Measurements from ENCODE around the gene SOCS3. TPM values are rescaled to one million over a fixed set of nuclear protein-coding genes. Genes with fewer than 3 reads are reported as not detected.

Gene SOCS3
- total RNA-seq, 3 donors from 2014 or later (not counting 1 experiment from before 2014, with no cell fraction given): 39.0 to 47.9 (median 43.6) TPM

DNA sequence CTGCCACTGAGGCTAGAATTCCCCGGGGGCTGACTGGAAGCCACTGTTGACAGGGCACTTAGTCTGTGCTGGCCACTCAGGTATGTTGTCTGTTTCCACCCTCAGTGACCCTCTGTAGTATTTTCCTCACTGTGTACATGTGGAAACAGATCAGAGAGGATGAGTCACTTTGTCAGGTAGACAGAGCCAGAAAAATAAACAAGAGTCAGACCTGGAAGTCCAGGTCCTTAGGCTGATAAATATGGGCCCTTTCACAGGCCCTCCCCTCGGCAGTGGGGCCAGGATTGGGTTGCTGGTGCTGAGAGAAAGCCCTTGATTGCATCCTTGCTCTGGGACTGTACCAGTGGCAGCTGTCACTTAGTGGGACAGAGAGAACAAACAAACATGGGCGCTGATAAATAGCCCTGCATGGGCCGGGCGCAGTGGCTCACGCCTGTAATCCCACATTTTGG lies 39.8 kb upstream of the SOCS3 start:
- 83% methylated on average over 6 of the region's 6 CpGs for WGBS (ENCODE audit: insufficient coverage)
- Mint-ChIP-seq H3K36me3 (no peaks in the 10 kb centered on the region), H3K27me3 (ENCODE audit: low read depth in 2 of 2) (no peaks in the 10 kb centered on the region), H3K4me3 (no peak overlapping the region), H3K27ac (no peak overlapping the region), H3K9me3 (no peaks in the 10 kb centered on the region), H3K4me1 (peaks cover 0 to 10% of the 10 kb centered on the region in 2 donors)
- ATAC-seq: no peak
- Histone ChIP-seq H3K36me3 (ENCODE audit: control insufficient read depth, insufficient read depth, low read length) (peaks cover 76% of the 10 kb centered on the region), H3K4me3 (ENCODE audit: low read length) (no peak overlapping the region), H3K27ac (ENCODE audit: low read length) (no peak overlapping the region), H3K9me3 (ENCODE audit: control insufficient read depth, insufficient read depth, low read length) (no peaks in the 10 kb centered on the region), H3K27me3 (ENCODE audit: control insufficient read depth, insufficient read depth, low read length) (no peaks in the 10 kb centered on the region), H3K4me1 (ENCODE audit: control insufficient read depth, insufficient read depth, low read length) (no peaks in the 10 kb centered on the region)
- intact Hi-C loops (cut with micrococcal nuclease): no loop called here
- TF ChIP-seq, protein P1, sequence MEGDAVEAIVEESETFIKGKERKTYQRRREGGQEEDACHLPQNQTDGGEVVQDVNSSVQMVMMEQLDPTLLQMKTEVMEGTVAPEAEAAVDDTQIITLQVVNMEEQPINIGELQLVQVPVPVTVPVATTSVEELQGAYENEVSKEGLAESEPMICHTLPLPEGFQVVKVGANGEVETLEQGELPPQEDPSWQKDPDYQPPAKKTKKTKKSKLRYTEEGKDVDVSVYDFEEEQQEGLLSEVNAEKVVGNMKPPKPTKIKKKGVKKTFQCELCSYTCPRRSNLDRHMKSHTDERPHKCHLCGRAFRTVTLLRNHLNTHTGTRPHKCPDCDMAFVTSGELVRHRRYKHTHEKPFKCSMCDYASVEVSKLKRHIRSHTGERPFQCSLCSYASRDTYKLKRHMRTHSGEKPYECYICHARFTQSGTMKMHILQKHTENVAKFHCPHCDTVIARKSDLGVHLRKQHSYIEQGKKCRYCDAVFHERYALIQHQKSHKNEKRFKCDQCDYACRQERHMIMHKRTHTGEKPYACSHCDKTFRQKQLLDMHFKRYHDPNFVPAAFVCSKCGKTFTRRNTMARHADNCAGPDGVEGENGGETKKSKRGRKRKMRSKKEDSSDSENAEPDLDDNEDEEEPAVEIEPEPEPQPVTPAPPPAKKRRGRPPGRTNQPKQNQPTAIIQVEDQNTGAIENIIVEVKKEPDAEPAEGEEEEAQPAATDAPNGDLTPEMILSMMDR (IDR thresholded peaks at IDR 0.05): no peak
- DNase-seq: no peak

DNA sequence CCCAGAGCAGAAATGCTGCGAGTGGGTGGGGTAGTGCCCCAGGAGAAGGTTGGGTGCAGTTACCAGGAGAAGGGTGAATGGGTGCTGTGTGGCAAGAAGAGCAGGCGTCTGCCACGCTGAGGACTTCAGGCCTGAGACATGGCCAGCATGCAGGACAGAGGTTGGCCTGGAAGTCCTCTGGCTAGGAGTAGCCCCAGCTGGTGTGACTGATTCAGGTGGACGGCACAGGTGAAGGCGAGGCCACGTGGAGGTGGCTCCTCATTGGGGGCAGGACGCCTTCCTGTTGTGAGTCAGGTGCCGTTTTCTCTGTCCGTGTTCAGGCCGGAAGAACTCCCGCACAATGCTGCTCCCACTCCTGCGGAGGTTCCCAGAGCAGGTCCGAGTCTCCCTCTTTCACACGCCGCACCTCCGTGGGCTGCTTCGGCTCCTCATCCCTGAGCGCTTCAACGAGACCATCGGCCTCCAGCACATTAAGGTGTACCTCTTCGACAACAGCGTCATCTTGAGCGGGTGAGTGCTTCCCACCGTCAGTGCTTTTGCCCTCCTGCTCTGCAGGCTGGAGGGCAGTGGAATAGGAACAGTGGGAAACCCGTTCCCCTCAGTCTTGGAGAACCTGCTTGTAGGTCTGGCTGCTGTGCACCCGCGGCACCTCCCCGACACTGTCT lies 39.3 kb upstream of the SOCS3 start:
- WGBS (ENCODE audit: insufficient coverage): 88% methylated on average over 28 of the region's 28 CpGs
- DNase-seq (no peak), ATAC-seq (no peak)
- no peak overlapping the region for H3K4me3 ChIP-seq (ENCODE audit: low read length)
- H3K27me3 ChIP-seq (ENCODE audit: control insufficient read depth, insufficient read depth, low read length): no peaks in the 10 kb centered on the region
- H3K9me3 ChIP-seq (ENCODE audit: control insufficient read depth, insufficient read depth, low read length): no peaks in the 10 kb centered on the region
- Mint-ChIP-seq H3K4me3 (no peak overlapping the region), H3K27ac (no peak overlapping the region), H3K4me1 (peaks cover 0 to 10% of the 10 kb centered on the region in 2 donors), H3K27me3 (ENCODE audit: low read depth in 2 of 2) (no peaks in the 10 kb centered on the region), H3K36me3 (no peaks in the 10 kb centered on the region), H3K9me3 (no peaks in the 10 kb centered on the region)
- no peak overlapping the region for H3K27ac ChIP-seq (ENCODE audit: low read length)
- TF ChIP-seq, protein P1 (IDR thresholded peaks at IDR 0.05): no peak
- intact Hi-C loops (cut with micrococcal nuclease): no loop called here
- H3K4me1 ChIP-seq (ENCODE audit: control insufficient read depth, insufficient read depth, low read length): no peaks in the 10 kb centered on the region
- H3K36me3 ChIP-seq (ENCODE audit: control insufficient read depth, insufficient read depth, low read length): peaks cover 71% of the 10 kb centered on the region

DNA sequence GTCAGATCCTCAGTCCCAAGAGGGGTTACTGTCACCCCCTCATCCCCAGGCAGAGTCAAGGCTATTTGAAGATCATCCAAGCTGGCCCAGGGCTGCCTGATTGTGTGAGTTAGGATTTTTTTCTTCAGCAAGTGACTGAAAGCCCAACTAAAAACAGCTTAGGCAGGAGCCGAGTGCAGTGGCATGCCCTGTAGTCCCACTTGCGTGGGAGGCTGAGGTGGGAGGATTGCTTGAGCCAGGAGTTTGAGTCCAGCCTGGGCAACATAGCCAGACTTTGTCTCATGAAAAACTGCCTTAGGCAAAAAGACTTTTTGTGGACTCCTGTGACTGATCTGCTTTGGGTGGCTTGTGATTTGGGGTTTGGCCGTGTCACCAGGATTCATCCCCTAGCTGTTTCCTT lies 38.5 kb upstream of the SOCS3 start:
- intact Hi-C loops (cut with micrococcal nuclease): no loop called here
- WGBS (ENCODE audit: insufficient coverage): 95% methylated on average over 3 of the region's 3 CpGs
- Mint-ChIP-seq H3K4me1 (peaks cover 0 to 10% of the 10 kb centered on the region in 2 donors), H3K36me3 (no peaks in the 10 kb centered on the region), H3K4me3 (no peak overlapping the region), H3K27me3 (ENCODE audit: low read depth in 2 of 2) (no peaks in the 10 kb centered on the region), H3K27ac (peak overlapping the region in 1 of 2 donors; percentile 53), H3K9me3 (no peaks in the 10 kb centered on the region)
- ATAC-seq (no peak), DNase-seq (no peak)
- Histone ChIP-seq H3K36me3 (ENCODE audit: control insufficient read depth, insufficient read depth, low read length) (peaks cover 68% of the 10 kb centered on the region), H3K4me3 (ENCODE audit: low read length) (no peak overlapping the region), H3K27me3 (ENCODE audit: control insufficient read depth, insufficient read depth, low read length) (no peaks in the 10 kb centered on the region), H3K27ac (ENCODE audit: low read length) (no peak overlapping the region), H3K9me3 (ENCODE audit: control insufficient read depth, insufficient read depth, low read length) (no peaks in the 10 kb centered on the region), H3K4me1 (ENCODE audit: control insufficient read depth, insufficient read depth, low read length) (no peaks in the 10 kb centered on the region)
- TF ChIP-seq, protein P1 (IDR thresholded peaks at IDR 0.05): no peak

DNA sequence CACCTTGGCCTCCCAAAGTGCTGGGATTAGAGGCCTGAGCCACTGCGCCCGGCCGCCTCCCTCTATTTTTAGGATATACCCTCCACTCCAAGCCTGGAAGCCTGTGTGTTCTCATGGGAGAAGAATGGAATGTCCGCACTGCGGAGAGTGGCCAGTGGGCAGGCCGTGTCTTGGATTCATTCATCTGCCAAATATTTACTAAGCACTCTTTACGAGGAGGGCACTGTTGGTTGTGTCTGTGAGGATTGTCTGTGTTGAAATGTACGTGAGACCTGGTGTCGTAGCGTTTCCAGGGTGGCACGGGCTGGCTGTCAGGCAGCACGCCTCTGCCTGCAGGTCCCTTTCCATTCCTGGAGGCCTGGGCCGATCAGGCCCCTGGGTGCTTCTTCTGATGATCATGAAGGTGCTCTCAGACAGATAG lies 37.8 kb upstream of the SOCS3 start:
- ATAC-seq (no peak), DNase-seq (no peak)
- Histone ChIP-seq H3K27ac (ENCODE audit: low read length) (no peak overlapping the region), H3K9me3 (ENCODE audit: control insufficient read depth, insufficient read depth, low read length) (no peaks in the 10 kb centered on the region), H3K4me1 (ENCODE audit: control insufficient read depth, insufficient read depth, low read length) (no peaks in the 10 kb centered on the region), H3K27me3 (ENCODE audit: control insufficient read depth, insufficient read depth, low read length) (no peaks in the 10 kb centered on the region), H3K4me3 (ENCODE audit: low read length) (no peak overlapping the region), H3K36me3 (ENCODE audit: control insufficient read depth, insufficient read depth, low read length) (peaks cover 64% of the 10 kb centered on the region)
- Mint-ChIP-seq H3K9me3 (no peaks in the 10 kb centered on the region), H3K4me1 (peaks cover 0 to 10% of the 10 kb centered on the region in 2 donors), H3K36me3 (no peaks in the 10 kb centered on the region), H3K27me3 (ENCODE audit: low read depth in 2 of 2) (no peaks in the 10 kb centered on the region), H3K27ac (peak overlapping the region in 1 of 2 donors; percentile 53), H3K4me3 (no peak overlapping the region)
- intact Hi-C loops (cut with micrococcal nuclease): no loop called here
- WGBS (ENCODE audit: insufficient coverage): 84% methylated on average over 9 of the region's 13 CpGs
- TF ChIP-seq, protein P1 (IDR thresholded peaks at IDR 0.05): no peak

Data from natural killer cell (primary cell).